Measurements from ENCODE around the gene PHACTR3.

The PHACTR3 gene

GRCh38 chr20:59805786-59806577 is 201.6 kb downstream of the PHACTR3 start:
- FAIRE-seq, result no peak

DNA sequence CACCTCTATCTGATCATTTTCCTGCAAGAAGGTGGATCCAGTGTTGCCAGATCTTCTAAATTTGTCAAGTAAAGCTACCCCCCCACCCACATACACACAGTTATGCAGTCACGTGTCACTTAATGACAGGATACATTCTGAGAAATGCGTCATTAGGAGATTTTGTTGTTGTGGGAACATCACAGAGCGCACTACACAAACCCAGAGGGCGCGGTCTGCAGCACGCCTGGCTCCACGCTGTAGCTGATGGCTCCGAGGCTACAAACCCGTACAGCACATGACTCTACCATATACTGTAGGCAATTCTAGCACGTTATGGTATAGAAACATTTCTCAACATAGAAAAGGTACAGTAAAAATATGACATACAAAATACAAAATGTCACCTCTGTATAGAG is 202.2 kb downstream of the PHACTR3 start:
- no peak for FAIRE-seq

DNA sequence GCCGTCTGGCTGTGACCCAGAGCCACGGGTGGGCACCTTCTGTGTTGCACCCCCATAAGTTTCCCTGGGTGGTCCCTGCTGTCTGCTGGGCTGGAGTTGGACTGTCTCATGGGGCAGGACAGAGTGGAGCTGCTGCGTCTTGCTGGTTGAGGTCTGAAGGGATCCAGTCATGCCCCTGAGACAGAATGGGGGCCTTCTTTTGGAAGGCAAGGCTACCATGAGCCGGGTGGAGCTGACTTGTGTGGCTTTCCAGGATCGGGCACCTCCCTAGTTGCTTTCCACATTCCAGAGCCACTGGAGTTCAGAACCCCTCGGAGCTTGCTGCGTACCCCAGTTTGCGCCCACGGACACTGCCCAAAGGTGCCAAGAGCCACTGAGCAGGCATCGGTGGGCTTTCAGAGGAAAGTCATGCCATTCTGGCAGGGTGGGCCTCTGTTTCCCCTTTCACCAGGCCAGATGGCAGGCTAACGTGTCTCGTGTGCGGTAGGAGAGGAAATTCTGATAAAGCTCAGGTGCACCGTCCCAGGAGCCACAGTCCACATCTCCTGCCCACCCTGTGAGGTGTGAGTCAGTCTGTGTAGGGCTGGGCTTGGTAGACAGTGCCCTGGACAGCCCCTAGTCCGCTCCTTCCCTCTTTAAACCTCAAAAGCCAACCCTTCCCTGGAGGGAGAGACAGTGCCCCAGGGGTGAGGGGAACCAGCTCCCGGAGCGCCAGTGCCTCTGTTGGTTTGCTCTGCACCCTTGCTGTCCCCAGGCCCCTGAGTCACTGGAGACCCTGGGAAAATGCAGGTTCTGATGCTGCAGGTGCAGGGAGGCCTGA is 203.8 kb downstream of the PHACTR3 start:
- FAIRE-seq, result no peak

DNA sequence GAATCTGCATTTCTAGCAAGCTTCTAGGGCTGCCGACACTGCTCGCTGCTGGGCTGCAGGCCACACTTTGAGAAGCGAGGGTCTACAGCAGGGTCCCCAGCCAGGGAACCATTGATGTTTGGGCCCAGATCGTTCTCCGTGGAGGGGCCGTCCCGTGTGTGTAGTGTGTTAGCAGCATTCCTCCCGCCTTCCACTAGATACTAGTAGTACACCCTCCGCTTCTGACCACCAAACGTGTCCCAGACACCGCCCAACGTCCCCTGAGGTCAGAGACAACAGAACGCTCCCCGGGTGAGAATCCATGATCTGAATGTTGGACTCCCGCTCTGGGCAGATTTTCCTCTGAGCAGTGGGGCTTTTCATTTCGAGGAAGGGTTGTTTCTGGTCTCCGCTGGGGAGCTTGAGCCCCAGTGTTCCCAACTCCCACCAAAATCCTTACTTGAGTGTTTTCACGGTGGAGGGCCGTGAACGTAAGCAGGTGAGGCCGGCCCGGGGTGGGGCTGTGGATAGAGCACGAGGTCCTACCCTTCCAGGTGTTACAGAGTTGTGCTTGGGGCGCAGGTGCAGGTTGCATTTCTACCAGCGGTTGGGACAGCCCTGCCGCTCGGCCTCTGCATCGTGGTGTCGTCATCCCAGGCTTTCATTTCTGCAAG is 204.5 kb downstream of the PHACTR3 start:
- no peak for FAIRE-seq

DNA sequence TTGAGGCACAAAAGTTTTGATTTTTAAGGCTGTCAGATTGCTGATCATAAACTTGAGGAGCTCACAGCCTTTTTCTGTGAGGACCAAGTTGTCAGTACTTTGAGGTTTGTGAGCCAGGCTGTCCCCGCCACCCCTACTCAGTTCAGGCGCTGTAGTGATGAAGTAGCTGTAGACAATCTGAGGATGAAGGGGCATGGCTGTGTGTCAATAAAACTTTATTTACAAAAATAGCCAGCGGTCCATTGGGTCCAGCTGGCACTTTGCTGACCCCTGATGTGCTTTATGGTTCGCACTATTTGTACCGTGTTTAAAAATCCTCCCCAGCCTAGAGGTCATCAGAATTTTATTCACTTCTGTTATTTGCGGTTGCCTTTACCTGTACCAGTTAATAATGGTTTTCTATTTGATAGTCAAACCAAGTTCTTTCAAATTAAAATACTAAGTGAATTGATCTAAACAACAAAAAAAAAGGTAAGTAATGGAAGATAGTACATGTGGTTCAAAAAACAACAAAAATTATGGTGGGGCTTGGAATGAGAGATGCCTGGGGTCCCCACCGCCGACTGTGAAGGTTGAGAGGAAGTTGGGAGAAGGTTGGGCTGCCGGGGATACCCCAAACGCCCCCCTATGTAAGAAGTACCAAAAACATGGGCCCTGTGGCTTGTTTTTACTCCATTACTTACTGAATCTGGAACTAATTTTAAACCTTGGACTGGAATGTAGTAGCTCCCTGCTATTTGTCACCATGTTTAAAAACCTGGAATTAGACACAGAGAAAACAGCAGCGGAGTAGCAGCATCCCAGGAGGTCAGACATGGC is 205.5 kb downstream of the PHACTR3 start:
- no peak for FAIRE-seq

GRCh38 chr20:59810449-59811187 is 206.3 kb downstream of the PHACTR3 start:
- no peak for FAIRE-seq

DNA sequence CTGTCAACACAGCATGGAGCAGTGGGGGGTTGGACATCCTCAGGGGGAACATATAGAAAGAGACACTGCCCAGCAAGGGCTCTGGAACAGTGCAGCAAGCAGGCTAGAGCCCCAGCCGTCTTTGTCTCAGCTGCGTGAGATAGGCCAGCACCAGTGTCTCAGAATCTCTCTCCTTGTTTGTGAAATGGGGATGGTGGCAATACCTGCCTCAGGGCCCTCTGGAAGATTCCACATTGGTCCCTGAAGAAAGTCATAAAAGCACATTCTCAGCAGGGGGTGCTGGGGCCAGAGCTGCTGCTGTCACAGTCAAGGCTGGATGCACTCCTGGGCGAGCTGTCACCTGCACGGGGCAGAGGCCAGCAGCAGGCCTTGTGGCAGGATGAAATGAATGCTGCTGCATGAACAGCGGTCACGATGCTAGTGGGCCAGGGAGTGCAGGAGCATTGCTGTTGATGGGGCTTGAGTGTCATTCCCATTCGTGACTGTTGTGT is 207.4 kb downstream of the PHACTR3 start:
- FAIRE-seq, result no peak

- FAIRE-seq, result no peak
Measured at GRCh38 chr20:59812286-59813125, 208.2 kb downstream of the PHACTR3 start.

GRCh38 chr20:59813126-59813947 is 209.0 kb downstream of the PHACTR3 start:
- no peak for FAIRE-seq

GRCh38 chr20:59813948-59814839 is 209.9 kb downstream of the PHACTR3 start:
- no peak for FAIRE-seq

GRCh38 chr20:59814840-59815340 is 210.6 kb downstream of the PHACTR3 start:
- no peak for FAIRE-seq

- FAIRE-seq, result no peak
Measured at GRCh38 chr20:59816146-59816738, 211.9 kb downstream of the PHACTR3 start.

- FAIRE-seq, result no peak
Measured at GRCh38 chr20:59817406-59817805, 213.1 kb downstream of the PHACTR3 start.

DNA sequence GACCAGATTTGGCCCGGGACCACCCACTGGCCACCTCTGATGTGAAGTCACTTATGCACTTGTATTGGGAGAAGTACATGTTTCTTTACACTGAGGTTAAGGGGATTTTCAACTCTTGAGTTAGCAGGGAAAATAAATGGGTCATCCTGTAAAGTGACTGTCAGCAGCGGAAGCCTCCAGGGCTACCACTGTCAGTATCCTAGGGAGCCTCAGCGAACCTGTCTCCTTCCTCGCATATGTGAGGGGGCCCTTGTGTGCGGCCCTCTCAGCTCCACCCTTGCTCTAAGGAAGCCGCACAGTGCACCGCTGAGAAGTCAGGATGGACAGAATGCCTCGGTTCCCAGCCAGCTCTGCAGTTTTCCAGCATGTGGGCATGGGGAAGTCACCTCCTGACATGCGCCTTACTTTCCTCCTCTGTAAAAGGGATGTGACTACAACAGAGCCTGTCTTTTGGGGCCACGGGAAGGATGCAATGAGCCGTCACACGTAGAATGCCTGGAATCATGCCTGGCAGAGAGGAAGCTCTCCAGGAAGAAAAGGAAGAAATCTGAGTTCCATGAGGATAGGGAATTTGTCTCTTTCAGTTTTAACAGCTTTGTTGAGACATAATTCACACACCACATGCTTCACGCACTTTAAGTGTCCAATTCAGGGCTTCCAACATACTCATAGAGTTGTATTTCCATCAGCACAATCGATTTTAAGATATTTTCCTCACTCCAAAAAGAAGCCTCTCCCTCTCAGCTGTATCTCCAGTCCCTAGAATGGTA is 213.7 kb downstream of the PHACTR3 start:
- FAIRE-seq, result no peak

DNA sequence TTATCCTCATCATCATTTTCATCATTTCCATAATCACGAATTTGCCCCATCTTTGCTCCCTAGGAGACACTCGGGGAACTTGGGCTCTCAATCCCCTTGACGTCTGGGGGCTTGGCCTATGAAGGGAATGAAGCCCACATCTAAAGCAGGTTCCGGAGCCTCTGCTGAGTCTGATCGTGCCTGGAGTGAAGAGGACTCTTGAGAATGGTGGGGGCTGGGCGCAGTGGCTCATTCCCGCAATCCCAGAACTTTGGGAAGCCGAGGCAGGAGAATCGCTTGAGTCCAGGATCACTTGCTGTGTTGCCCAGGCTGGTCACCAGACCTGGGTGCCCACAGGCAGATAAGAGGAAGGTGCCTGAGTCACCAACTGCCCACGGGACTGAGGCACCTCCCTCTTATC is 214.6 kb downstream of the PHACTR3 start:
- FAIRE-seq, result no peak

- FAIRE-seq, result no peak
Measured at GRCh38 chr20:59819496-59820203, 215.3 kb downstream of the PHACTR3 start.

Measured in islet of Langerhans (tissue), 1 donor.